Urinary bladder (tissue), 4 donors: Measurements from ENCODE around the gene FNBP1. TPM values are rescaled to one million over a fixed set of nuclear protein-coding genes. Genes with fewer than 3 reads are reported as not detected.

ENCODE experiments used
- DNase-seq: peaks from one replicate; pipeline ENCODE4 v3.0.0-alpha.2; 2015; ENCODE audit errors: extremely low spot score
- H3K27ac ChIP-seq: one replicate; pipeline ENCODE4 v1.5.1; 2013; ENCODE audit warnings: low read depth, mild to moderate bottlenecking, moderate library complexity
- H3K36me3 ChIP-seq: one replicate; pipeline ENCODE4 v1.6.1; 2013; ENCODE audit warnings: mild to moderate bottlenecking, moderate library complexity; ENCODE audit not compliant: insufficient read depth
- H3K4me1 ChIP-seq: one replicate; pipeline ENCODE4 v1.6.1; 2013; ENCODE audit warnings: mild to moderate bottlenecking, moderate library complexity; ENCODE audit not compliant: insufficient read depth
- H3K4me3 ChIP-seq: one replicate; pipeline ENCODE4 v1.5.1; 2013; ENCODE audit warnings: low read depth, low read length
- WGBS: extraction: QIAGEN DNeasy Blood & Tissue Kit; methylation state at CpG from one replicate; pipeline ENCODE4 v1.1.7; 2013; 5-methylcytosine and 5-hydroxymethylcytosine counted together
- polyA plus RNA-seq: library from polyadenylated mRNA; stranded (reverse); fragments of 200-250 nt; gene quantifications from one replicate; pipeline ENCODE4 v1.2.3, GENCODE V29; 2013
- total RNA-seq: library from RNA; depleted of rRNA; stranded (reverse); fragments of >200 nt; gene quantifications from one replicate; pipeline ENCODE4 v1.2.3, GENCODE V29; 2014
- donor health status: healthy with polysubstance abuse.
- donor health status: healthy.

Gene FNBP1
- total and polyA plus RNA-seq, 2 donors, result 107 to 121 TPM

- Histone ChIP-seq H3K27ac (peak overlapping the region; percentile 30), H3K36me3 (peaks cover 8% of the 10 kb centered on the region), H3K4me3 (peak overlapping the region; percentile 17), H3K4me1 (no peaks in the 10 kb centered on the region)
- no peak for DNase-seq
- 33% methylated on average over 27 of the region's 27 CpGs for WGBS
Measured at GRCh38 chr9:129885018-129885669, 157.8 kb downstream of the FNBP1 start.

GRCh38 chr9:129884220-129885017 is 158.6 kb downstream of the FNBP1 start:
- Histone ChIP-seq H3K27ac (no peak overlapping the region), H3K36me3 (peaks cover 13% of the 10 kb centered on the region), H3K4me3 (peak overlapping the region; percentile 17), H3K4me1 (no peaks in the 10 kb centered on the region)
- DNase-seq, result peak; percentile 51
- WGBS, result 12% methylated on average over 24 of the region's 24 CpGs

- H3K4me3 ChIP-seq, result no peak overlapping the region
- no peaks in the 10 kb centered on the region for H3K4me1 ChIP-seq
- H3K36me3 ChIP-seq, result peaks cover 13% of the 10 kb centered on the region
- WGBS, result 72% methylated on average over 19 of the region's 19 CpGs
- DNase-seq, result no peak
- no peak overlapping the region for H3K27ac ChIP-seq
Measured at GRCh38 chr9:129881547-129882324, 161.3 kb downstream of the FNBP1 start.

DNA sequence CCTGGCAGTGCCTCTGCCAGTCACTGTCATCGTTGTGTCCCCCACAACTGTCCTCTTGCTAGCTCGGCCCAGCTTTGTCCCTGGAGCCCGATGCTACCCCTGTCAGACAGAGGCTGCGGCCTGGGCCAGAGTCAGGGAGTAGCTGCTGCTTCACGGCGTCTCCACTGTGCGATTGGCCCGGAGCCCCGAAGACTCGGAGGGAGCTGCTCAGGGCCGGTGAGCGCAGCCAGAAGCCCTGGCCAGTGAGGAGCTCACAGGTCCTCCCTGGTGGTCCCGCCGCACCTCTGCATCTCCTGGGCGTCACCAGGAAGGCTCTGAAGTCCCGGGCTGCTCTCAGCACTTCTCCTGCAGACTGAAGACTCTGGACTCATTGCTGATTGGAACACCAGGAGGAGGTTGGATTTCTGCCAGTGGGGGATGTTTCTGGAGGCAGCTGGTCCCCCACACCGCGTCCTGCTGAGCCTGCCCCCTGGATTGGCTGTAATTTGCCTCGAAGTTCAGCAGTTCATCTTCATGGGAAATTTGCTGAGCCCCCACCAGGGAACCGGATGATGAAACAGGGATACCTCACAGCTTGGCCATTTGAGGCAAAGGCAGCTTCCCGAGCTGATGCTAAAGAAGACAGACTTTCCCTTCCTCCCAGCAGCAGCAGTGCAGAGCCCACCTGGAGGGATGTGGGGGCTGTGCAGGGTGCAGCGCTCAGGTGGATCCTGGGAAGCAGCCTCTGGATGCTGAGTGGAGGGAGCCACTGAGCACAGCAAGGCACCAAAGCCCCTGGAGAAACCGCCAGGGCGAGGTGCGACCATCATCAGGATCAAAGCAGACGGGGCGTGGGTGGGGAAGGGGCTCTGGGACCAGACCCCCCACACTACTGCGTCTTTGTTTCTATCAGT is 162.1 kb downstream of the FNBP1 start:
- Histone ChIP-seq H3K27ac (no peak overlapping the region), H3K4me3 (no peak overlapping the region), H3K36me3 (peaks cover 13% of the 10 kb centered on the region), H3K4me1 (no peaks in the 10 kb centered on the region)
- DNase-seq, result no peak
- 68% methylated on average over 28 of the region's 28 CpGs for WGBS

GRCh38 chr9:129879991-129880653 is 162.9 kb downstream of the FNBP1 start:
- Histone ChIP-seq H3K4me1 (no peaks in the 10 kb centered on the region), H3K36me3 (peaks cover 13% of the 10 kb centered on the region), H3K27ac (no peak overlapping the region), H3K4me3 (no peak overlapping the region)
- 92% methylated on average over 31 of the region's 31 CpGs for whole genome bisulfite sequencing
- no peak for DNase-seq

DNA sequence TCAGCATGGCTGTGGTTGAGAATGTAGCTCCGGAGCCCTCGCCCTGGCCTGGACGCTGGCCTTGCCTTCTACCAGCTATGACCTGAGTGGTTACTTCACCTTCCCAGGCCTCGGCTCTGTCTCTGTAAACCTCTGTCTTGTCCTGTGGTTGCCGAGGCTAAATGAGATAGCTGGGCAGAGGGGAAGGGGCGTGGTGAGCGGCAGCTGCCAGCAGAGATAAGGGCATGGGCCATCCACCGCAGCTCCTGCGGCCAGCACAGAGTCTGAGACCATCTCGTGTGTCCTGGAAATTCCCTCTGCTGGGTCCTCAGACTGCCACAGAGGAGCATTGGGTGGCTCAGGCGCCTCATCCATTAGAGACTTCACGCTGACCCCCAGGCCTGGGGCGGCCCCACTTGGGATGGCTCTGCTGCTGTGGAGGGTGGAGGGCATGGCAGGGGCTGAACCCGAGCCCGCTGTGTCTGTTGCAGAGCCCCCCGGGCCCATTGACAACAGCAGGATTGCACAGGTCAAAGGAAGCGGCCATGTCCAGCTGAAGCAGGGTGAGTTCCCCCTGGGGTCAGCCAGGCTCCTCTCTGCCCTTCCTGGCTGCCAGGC is 163.8 kb downstream of the FNBP1 start:
- Histone ChIP-seq H3K27ac (no peak overlapping the region), H3K4me3 (no peak overlapping the region), H3K36me3 (peaks cover 13% of the 10 kb centered on the region), H3K4me1 (no peaks in the 10 kb centered on the region)
- 83% methylated on average over 17 of the region's 17 CpGs for WGBS
- DNase-seq, result no peak

- DNase-seq, result no peak
- no peak overlapping the region for H3K27ac ChIP-seq
- H3K4me1 ChIP-seq, result no peaks in the 10 kb centered on the region
- WGBS, result 91% methylated on average over 11 of the region's 11 CpGs
- H3K36me3 ChIP-seq, result peaks cover 13% of the 10 kb centered on the region
- no peak overlapping the region for H3K4me3 ChIP-seq
Measured at GRCh38 chr9:129878291-129878690, 164.7 kb downstream of the FNBP1 start.

- 94% methylated on average over 7 of the region's 7 CpGs for WGBS
- peaks cover 11% of the 10 kb centered on the region for H3K36me3 ChIP-seq
- H3K4me3 ChIP-seq, result no peak overlapping the region
- H3K4me1 ChIP-seq, result no peaks in the 10 kb centered on the region
- no peak for DNase-seq
- no peak overlapping the region for H3K27ac ChIP-seq
Measured at GRCh38 chr9:129876815-129877214, 166.2 kb downstream of the FNBP1 start.

DNA sequence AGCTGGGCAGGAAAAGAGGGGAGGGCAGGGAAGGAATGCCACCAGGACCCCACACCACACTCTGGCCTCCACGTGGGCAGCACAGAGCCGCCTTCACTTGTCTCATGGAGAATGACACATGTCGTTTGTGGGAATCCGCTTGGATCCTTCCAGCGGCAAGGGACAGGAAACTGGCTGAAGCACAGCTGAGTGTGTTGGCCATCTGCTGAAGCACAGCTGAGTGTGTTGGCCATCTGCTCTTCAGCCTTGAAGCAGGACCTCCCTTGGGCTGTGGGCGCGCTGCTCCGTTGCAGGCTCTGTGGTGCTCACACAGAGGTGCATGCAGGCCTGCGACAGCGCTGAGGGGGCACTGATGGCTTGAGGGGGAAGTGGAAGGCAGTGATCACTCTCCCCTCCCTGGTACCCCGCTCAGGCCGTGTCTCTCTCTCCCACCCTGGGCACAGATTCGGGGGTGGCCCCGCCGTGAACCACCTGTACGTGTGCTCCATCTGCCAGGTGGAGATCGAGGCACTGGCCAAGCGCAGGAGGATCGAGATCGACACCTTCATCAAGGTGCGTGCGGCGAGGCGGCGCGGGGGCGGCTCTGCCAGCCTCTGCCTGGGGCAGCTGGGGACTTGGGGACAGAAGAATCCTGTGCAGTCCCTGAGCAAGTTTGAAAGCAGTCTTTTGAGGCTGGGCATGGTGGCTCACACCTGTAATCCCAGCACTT is 167.1 kb downstream of the FNBP1 start:
- Histone ChIP-seq H3K4me3 (no peak overlapping the region), H3K4me1 (no peaks in the 10 kb centered on the region), H3K27ac (no peak overlapping the region), H3K36me3 (peaks cover 10% of the 10 kb centered on the region)
- DNase-seq, result no peak
- WGBS, result 94% methylated on average over 27 of the region's 27 CpGs

DNA sequence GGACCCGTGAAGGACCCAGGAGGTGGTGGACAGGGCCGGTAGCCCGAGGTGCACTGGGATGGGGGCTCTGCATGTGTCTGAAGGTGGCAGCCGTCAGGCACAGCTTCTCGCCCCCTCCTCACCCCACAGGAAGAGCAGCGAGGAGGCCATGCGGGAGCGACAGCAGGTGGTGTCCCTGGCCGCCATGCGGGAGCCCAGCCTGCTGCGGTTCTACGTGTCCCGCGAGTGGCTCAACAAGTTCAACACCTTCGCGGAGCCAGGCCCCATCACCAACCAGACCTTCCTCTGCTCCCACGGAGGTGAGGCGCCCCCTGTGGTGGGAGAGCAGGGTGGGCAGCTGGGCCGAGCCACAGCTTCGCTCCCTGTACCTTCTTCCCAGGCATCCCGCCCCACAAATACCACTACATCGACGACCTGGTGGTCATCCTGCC is 167.8 kb downstream of the FNBP1 start:
- Histone ChIP-seq H3K36me3 (peaks cover 6% of the 10 kb centered on the region), H3K4me3 (no peak overlapping the region), H3K27ac (no peak overlapping the region), H3K4me1 (no peaks in the 10 kb centered on the region)
- DNase-seq, result no peak
- WGBS, result 89% methylated on average over 23 of the region's 23 CpGs

DNA sequence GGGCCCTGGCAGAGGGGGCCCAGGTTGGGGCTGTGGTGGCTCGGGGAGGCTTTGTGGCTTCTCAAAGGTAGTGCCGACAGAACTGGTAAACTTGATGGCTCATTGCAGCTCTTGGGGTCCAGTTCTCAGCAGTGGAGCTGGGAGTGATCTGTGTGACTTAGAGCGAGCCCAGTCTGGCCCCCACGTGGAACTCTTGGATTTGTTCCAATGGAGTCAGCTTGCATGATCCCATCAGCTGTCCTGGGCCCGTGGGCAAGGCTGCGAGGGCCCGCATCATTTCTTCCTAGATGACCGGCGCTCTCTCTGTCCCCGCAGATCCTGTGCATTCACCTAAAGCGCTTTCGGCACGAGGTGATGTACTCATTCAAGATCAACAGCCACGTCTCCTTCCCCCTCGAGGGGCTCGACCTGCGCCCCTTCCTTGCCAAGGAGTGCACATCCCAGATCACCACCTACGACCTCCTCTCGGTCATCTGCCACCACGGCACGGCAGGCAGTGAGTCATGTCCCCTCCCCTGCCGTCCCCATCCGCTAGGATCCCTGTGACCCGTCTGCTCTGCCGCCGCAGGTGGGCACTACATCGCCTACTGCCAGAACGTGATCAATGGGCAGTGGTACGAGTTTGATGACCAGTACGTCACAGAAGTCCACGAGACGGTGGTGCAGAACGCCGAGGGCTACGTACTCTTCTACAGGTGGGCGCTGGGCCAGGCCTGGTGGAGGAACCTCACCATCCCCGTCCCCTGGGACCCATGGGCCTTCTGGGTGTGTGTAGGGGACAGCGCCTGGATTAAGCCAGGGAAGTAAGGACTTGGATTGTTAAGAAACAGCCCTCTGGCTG is 168.5 kb downstream of the FNBP1 start:
- Histone ChIP-seq H3K4me3 (no peak overlapping the region), H3K27ac (no peak overlapping the region), H3K36me3 (peaks cover 2% of the 10 kb centered on the region), H3K4me1 (no peaks in the 10 kb centered on the region)
- 88% methylated on average over 38 of the region's 38 CpGs for WGBS
- no peak for DNase-seq
